ENCODE measurements around the gene RBM17. TPM values are rescaled to one million over a fixed set of nuclear protein-coding genes. Genes with fewer than 3 reads are reported as not detected.

Gene RBM17
- total RNA-seq, 3 donors from 2014 or later (not counting 1 experiment from before 2014, with no cell fraction given) = 120 to 147 (median 147) TPM

- intact Hi-C loops (cut with micrococcal nuclease) = no loop called here
- Histone ChIP-seq H3K27ac (ENCODE audit: low read length) (no peak overlapping the region), H3K4me1 (ENCODE audit: control insufficient read depth, insufficient read depth, low read length) (peaks cover 3% of the 10 kb centered on the region), H3K36me3 (ENCODE audit: control insufficient read depth, insufficient read depth, low read length) (peaks cover 18% of the 10 kb centered on the region), H3K9me3 (ENCODE audit: control insufficient read depth, insufficient read depth, low read length) (no peaks in the 10 kb centered on the region), H3K4me3 (ENCODE audit: low read length) (no peak overlapping the region), H3K27me3 (ENCODE audit: control insufficient read depth, insufficient read depth, low read length) (no peaks in the 10 kb centered on the region)
- TF ChIP-seq, protein P1, sequence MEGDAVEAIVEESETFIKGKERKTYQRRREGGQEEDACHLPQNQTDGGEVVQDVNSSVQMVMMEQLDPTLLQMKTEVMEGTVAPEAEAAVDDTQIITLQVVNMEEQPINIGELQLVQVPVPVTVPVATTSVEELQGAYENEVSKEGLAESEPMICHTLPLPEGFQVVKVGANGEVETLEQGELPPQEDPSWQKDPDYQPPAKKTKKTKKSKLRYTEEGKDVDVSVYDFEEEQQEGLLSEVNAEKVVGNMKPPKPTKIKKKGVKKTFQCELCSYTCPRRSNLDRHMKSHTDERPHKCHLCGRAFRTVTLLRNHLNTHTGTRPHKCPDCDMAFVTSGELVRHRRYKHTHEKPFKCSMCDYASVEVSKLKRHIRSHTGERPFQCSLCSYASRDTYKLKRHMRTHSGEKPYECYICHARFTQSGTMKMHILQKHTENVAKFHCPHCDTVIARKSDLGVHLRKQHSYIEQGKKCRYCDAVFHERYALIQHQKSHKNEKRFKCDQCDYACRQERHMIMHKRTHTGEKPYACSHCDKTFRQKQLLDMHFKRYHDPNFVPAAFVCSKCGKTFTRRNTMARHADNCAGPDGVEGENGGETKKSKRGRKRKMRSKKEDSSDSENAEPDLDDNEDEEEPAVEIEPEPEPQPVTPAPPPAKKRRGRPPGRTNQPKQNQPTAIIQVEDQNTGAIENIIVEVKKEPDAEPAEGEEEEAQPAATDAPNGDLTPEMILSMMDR (IDR thresholded peaks at IDR 0.05) = no peak
- Mint-ChIP-seq H3K27me3 (ENCODE audit: low read depth in 2 of 2) (no peaks in the 10 kb centered on the region), H3K4me3 (no peak overlapping the region), H3K27ac (no peak overlapping the region), H3K4me1 (peaks cover 48 to 53% of the 10 kb centered on the region in 2 donors), H3K36me3 (no peaks in the 10 kb centered on the region), H3K9me3 (no peaks in the 10 kb centered on the region)
- WGBS (ENCODE audit: insufficient coverage) = 93% methylated on average over 11 of the region's 12 CpGs
- DNase-seq = no peak
- ATAC-seq = no peak
Observed at GRCh38 chr10:6095810-6096570, 7.2 kb downstream of the RBM17 start.

DNA sequence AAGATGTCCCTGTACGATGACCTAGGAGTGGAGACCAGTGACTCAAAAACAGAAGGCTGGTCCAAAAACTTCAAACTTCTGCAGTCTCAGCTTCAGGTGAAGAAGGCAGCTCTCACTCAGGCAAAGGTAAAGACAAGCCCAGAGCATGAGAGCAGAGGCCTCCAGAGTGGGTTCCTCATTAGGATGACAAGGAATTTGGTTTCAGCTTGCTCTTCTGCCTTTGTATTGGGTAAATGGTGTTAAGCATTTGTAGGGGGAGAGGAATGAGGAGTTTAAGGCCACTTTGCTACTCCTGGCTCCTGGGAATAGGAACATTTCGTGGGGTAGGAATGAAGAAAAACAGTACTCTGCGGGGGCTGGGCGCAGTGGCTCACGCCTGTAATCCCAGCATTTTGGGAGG is 8.2 kb downstream of the RBM17 start:
- no peak for DNase-seq
- no peaks in the 10 kb centered on the region for H3K4me1 ChIP-seq (ENCODE audit: control insufficient read depth, insufficient read depth, low read length)
- H3K27ac ChIP-seq (ENCODE audit: low read length) = no peak overlapping the region
- ATAC-seq = no peak
- Mint-ChIP-seq H3K27ac (no peak overlapping the region), H3K9me3 (no peaks in the 10 kb centered on the region), H3K27me3 (ENCODE audit: low read depth in 2 of 2) (no peaks in the 10 kb centered on the region), H3K4me3 (no peak overlapping the region), H3K4me1 (peaks cover 37 to 42% of the 10 kb centered on the region in 2 donors), H3K36me3 (peaks cover 6% of the 10 kb centered on the region)
- intact Hi-C loops (cut with micrococcal nuclease) = no loop called here
- 95% methylated on average over 5 of the region's 5 CpGs for WGBS (ENCODE audit: insufficient coverage)
- H3K36me3 ChIP-seq (ENCODE audit: control insufficient read depth, insufficient read depth, low read length) = peaks cover 28% of the 10 kb centered on the region
- no peaks in the 10 kb centered on the region for H3K9me3 ChIP-seq (ENCODE audit: control insufficient read depth, insufficient read depth, low read length)
- no peaks in the 10 kb centered on the region for H3K27me3 ChIP-seq (ENCODE audit: control insufficient read depth, insufficient read depth, low read length)
- H3K4me3 ChIP-seq (ENCODE audit: low read length) = no peak overlapping the region
- TF ChIP-seq, protein P1 (IDR thresholded peaks at IDR 0.05) = no peak

GRCh38 chr10:6098156-6098555 is 9.3 kb downstream of the RBM17 start:
- Histone ChIP-seq H3K27me3 (ENCODE audit: control insufficient read depth, insufficient read depth, low read length) (no peaks in the 10 kb centered on the region), H3K36me3 (ENCODE audit: control insufficient read depth, insufficient read depth, low read length) (peaks cover 35% of the 10 kb centered on the region), H3K4me1 (ENCODE audit: control insufficient read depth, insufficient read depth, low read length) (no peaks in the 10 kb centered on the region), H3K27ac (ENCODE audit: low read length) (no peak overlapping the region), H3K9me3 (ENCODE audit: control insufficient read depth, insufficient read depth, low read length) (no peaks in the 10 kb centered on the region), H3K4me3 (ENCODE audit: low read length) (no peak overlapping the region)
- Mint-ChIP-seq H3K9me3 (no peaks in the 10 kb centered on the region), H3K36me3 (peaks cover 13% of the 10 kb centered on the region), H3K4me1 (peaks cover 29 to 36% of the 10 kb centered on the region in 2 donors), H3K4me3 (no peak overlapping the region), H3K27ac (no peak overlapping the region), H3K27me3 (ENCODE audit: low read depth in 2 of 2) (no peaks in the 10 kb centered on the region)
- WGBS (ENCODE audit: insufficient coverage) = 99% methylated on average over 6 of the region's 7 CpGs
- TF ChIP-seq, protein P1 (IDR thresholded peaks at IDR 0.05) = no peak
- no peak for DNase-seq
- ATAC-seq = no peak
- intact Hi-C loops (cut with micrococcal nuclease) = no loop called here

Measured in natural killer cell (primary cell).